Heart left ventricle (tissue), 16 donors: Measurements from ENCODE around the gene SYTL4. TPM values are rescaled to one million over a fixed set of nuclear protein-coding genes. Genes with fewer than 3 reads are reported as not detected.
A peak's percentile ranks its signal among the peaks of the same experiment; 100 is the strongest.

Experiments
- ATAC-seq, 4 donors: fragments of 200-7000 bp; cut with Tn5 transposase; one replicate each; pipeline ENCODE4 v1.9.1; 2020 to 2022; ENCODE audit warnings: moderate library complexity in 4 of 4, mild to moderate bottlenecking in 3 of 4, moderate number of reproducible peaks in 1 of 4
- DNase-seq, 5 donors: peaks; one replicate each; pipeline ENCODE4 v3.0.0-alpha.2; 2020
- H3K27ac ChIP-seq, 12 donors: fragments of 200-600 bp; sonication (generic) in 4 of 12; one replicate each; pipeline versions ENCODE4 v1.5.0 to v1.8.0; 2016 to 2022; ENCODE audit warnings: mild to moderate bottlenecking in 2 of 12
- H3K27me3 ChIP-seq, 9 donors: fragments of 200-600 bp; sonication (generic) in 2 of 9; one replicate each; pipeline versions ENCODE4 v1.5.1 to v1.8.0; 2016 to 2022; ENCODE audit warnings: mild to moderate bottlenecking in 3 of 9
- H3K36me3 ChIP-seq, 9 donors: fragments of 200-600 bp; sonication (generic) in 2 of 9; one replicate each; pipeline versions ENCODE4 v1.5.0 to v1.8.0; 2018 to 2022; ENCODE audit warnings: mild to moderate bottlenecking in 2 of 9
- H3K4me1 ChIP-seq, 12 donors: fragments of 200-600 bp; sonication (generic) in 4 of 12; one replicate each; pipeline versions ENCODE4 v1.5.0 to v1.8.0; 2016 to 2022; ENCODE audit warnings: mild to moderate bottlenecking in 3 of 12
- H3K4me3 ChIP-seq, 12 donors: fragments of 200-600 bp; sonication (generic) in 4 of 12; one replicate each; pipeline versions ENCODE4 v1.5.0 to v1.8.0; 2017 to 2022; ENCODE audit warnings: mild to moderate bottlenecking in 9 of 12, moderate library complexity in 4 of 12
- H3K9me3 ChIP-seq, 12 donors: fragments of 200-600 bp; sonication (generic) in 4 of 12; one replicate each; pipeline versions ENCODE4 v1.5.0 to v1.8.0; 2016 to 2022; ENCODE audit warnings: mild to moderate bottlenecking in 1 of 12
- CTCF ChIP-seq, 12 donors: fragments of 200-600 bp; sonication (generic) in 4 of 12; IDR thresholded peaks; one replicate each; pipeline versions ENCODE4 v1.5.0 to v1.8.0; 2018 to 2022; ENCODE audit warnings: antibody characterized with exemption in 12 of 12, mild to moderate bottlenecking in 5 of 12
- POLR2A ChIP-seq, 2 donors: fragments of 450-650 bp; IDR thresholded peaks; one replicate each; pipeline ENCODE4 v1.6.1; 2017; ENCODE audit warnings: antibody characterized with exemption in 2 of 2, mild to moderate bottlenecking in 2 of 2, moderate library complexity in 2 of 2
- WGBS, 4 donors: extraction: QIAGEN DNeasy Blood & Tissue Kit in 2 of 4; methylation state at CpG; one replicate each; pipeline versions ENCODE4 v1.1.5 to v1.1.7; 2013 to 2018; 5-methylcytosine and 5-hydroxymethylcytosine counted together
- intact Hi-C, 10 donors: fragments of 100-400 bp; cut with DNase I; formaldehyde crosslinking; loops; one replicate each; pipeline versions ENCODE4 v1.11.1 to v1.14.2; 2022
- polyA plus RNA-seq, 2 donors: library from polyadenylated mRNA; stranded (reverse); fragments of 200-250 nt; gene quantifications; one replicate each; pipeline ENCODE4 v1.2.3, GENCODE V29; 2013
- total RNA-seq, 9 donors: library from RNA; depleted of rRNA in 2 of 9; stranded (reverse); fragments of >200 nt in 2 of 9; fragmentation: NEBNext Ultra II Directional in 3 of 9; extraction: Animal tissue kit (Norgen Biotek cat#: 25700) in 3 of 9; gene quantifications; one replicate each; pipeline versions ENCODE4 v1.1.0 to v1.2.4, GENCODE V29; 2016 to 2023
- donor health status: ischemic (EF 13 %, LVEDD 7.1; RV severe dilation, severe dysfunction).
- donor health status: healthy with polysubstance abuse.
- donor health status: DM: no; HTN: yes; CAD: no.
- donor health status: DM: no; HTN: no; CAD: no.
- donor health status: ischemic (EF 25% LVEDD 6.9; RV normal size, moderate dysfunction).
- donor health status: ischemic (EF 25% LVEDD 5.7; RV mildly dilated, moderate dysfunction).
- donor health status: healthy.
- donor health status: DM: yes; HTN: yes; CAD: no.
- donor health status: ischemic (EF 35%, LVEDD 5.7; RV mildly dilated, moderate dysfunction).
- donor health status: nonischemic (EF 11% LVEDD 7.7; RV severe dilation, severe dysfunction).
- donor health status: DM: yes; HTN: yes; CAD: no.
- donor health status: PGD.
- donor health status: ischemic (EF 29% LVEDD 5.4; RV normal size, mild dysfunction).
- donor health status: nonischemic (EF 23%, LVEDD 6.1; RV moderate dilation, normal function).

SYTL4 gene
- total and polyA plus RNA-seq, 11 donors = 1.2 to 5.4 (median 2.0) TPM

- no peaks in the 10 kb centered on the region for H3K36me3 ChIP-seq
- no peaks in the 10 kb centered on the region for H3K9me3 ChIP-seq
- peaks cover 0 to 50% (median 0%) of the 10 kb centered on the region in 9 donors for H3K27me3 ChIP-seq
- H3K4me3 ChIP-seq = no peak overlapping the region
- TF ChIP-seq POLR2A (IDR thresholded peaks at IDR 0.05) (no peak), CTCF (IDR thresholded peaks at IDR 0.05) (no peak)
- no peak for ATAC-seq
- H3K4me1 ChIP-seq = peaks cover 0 to 15% (median 0%) of the 10 kb centered on the region in 12 donors
- WGBS, 4 donors = 80 to 94% (median 90%) methylated on average over 11 of the region's 11 CpGs
- H3K27ac ChIP-seq = peak overlapping the region in 6 of 12 donors; percentile 40 to 63 (median 52)
- no peak for DNase-seq
- intact Hi-C loops = no loop called here
Measured at GRCh38 chrX:100643212-100643611, 88.7 kb downstream of the SYTL4 start.

- Histone ChIP-seq H3K4me3 (no peak overlapping the region), H3K27me3 (peaks cover 0 to 53% (median 0%) of the 10 kb centered on the region in 9 donors), H3K27ac (no peak overlapping the region), H3K36me3 (no peaks in the 10 kb centered on the region), H3K9me3 (no peaks in the 10 kb centered on the region), H3K4me1 (peaks cover 0 to 6% (median 0%) of the 10 kb centered on the region in 12 donors)
- intact Hi-C loops = no loop called here
- TF ChIP-seq CTCF (IDR thresholded peaks at IDR 0.05) (no peak), POLR2A (IDR thresholded peaks at IDR 0.05) (no peak)
- ATAC-seq = no peak
- 43 to 70% (median 53%) methylated on average over 3 of the region's 3 CpGs for WGBS, 4 donors
- DNase-seq = no peak
Measured at GRCh38 chrX:100642290-100642689, 89.6 kb downstream of the SYTL4 start.

DNA sequence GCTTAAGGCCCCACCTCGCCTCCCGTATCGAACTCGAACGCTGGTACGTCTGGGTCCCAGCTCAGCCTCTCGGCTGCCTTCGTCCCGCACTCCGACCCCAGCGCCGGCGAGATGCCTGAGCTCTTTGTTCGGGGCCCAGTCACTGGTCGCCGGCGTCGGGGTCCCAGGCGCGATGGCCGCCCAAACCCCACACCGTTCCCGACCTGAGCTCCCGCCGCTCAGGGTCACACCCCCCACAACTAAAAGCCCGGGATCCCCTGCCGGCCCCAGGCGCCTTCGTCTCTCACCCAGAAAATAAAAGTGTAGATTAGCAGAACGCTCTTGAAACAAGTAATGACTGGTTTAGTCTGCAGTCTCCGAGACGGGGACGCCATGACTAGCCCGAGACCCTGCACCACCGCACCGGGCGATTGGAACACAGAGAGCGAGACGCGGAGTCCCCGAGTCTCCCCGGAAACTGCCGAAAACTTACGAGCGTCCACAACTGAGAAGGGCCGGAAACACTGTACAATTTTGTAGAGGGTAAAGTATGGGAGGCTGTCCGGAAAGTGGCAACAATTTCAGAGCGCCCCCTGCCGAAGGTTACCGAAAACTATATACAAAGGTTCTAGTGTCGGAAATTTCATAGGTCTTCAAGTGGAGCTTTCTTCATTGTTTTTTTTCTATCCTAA lies 95.5 kb downstream of the SYTL4 start, which contains the start of gene TSPAN6:
TSS of gene TSPAN6 (minus strand) at position 486 of the 671 bp plus-strand sequence. CDS start at position 374, 112 bp downstream.
- H3K4me1 ChIP-seq = peaks cover 0 to 4% (median 0%) of the 10 kb centered on the region in 12 donors
- intact Hi-C loops = loop anchor here in 3 of 10 donors (5.0 to 10.0 kb wide), 2 partner anchors 122 to 189 kb away; no protein-coding TSS in a partner anchor
- peak; percentile 16 to 64 (median 48) for TF ChIP-seq CTCF (IDR thresholded peaks at IDR 0.05)
- no peak for TF ChIP-seq POLR2A (IDR thresholded peaks at IDR 0.05)
- H3K36me3 ChIP-seq = peaks cover 0 to 23% (median 0%) of the 10 kb centered on the region in 9 donors
- H3K27me3 ChIP-seq = peaks cover 0 to 45% (median 0%) of the 10 kb centered on the region in 9 donors
- ATAC-seq = peak; percentile 97 to 99 (median 98)
- peak within 1 kb of the TSS in 9 of 12 donors; percentile 39 to 74 (median 62) for H3K27ac ChIP-seq
- DNase-seq = peak; percentile 71 to 85 (median 77)
- H3K9me3 ChIP-seq = no peaks in the 10 kb centered on the region
- H3K4me3 ChIP-seq = peak within 1 kb of the TSS; percentile 46 to 82 (median 63)
- WGBS, 4 donors = 2 to 27% (median 13%) methylated on average over 33 to 51 of the region's 51 CpGs

- WGBS, 4 donors = 23 to 40% (median 28%) methylated on average over 7 to 8 of the region's 8 CpGs
- Histone ChIP-seq H3K27me3 (peaks cover 0 to 44% (median 0%) of the 10 kb centered on the region in 9 donors), H3K9me3 (no peaks in the 10 kb centered on the region), H3K4me1 (peaks cover 0 to 4% (median 0%) of the 10 kb centered on the region in 12 donors), H3K36me3 (peaks cover 0 to 28% (median 0%) of the 10 kb centered on the region in 9 donors), H3K4me3 (peak overlapping the region; percentile 46 to 82 (median 63)), H3K27ac (peak overlapping the region in 8 of 12 donors; percentile 39 to 74 (median 63))
- DNase-seq (no peak), ATAC-seq (peak in 3 of 4 donors; percentile 10 to 46 (median 15))
- TF ChIP-seq CTCF (IDR thresholded peaks at IDR 0.05) (no peak), POLR2A (IDR thresholded peaks at IDR 0.05) (no peak)
- intact Hi-C loops = loop anchor here in 3 of 10 donors (5.0 to 10.0 kb wide), 2 partner anchors 121 to 189 kb away; no protein-coding TSS in a partner anchor
Measured at GRCh38 chrX:100635989-100636320, 96.0 kb downstream of the SYTL4 start.
